K562 (cell line): Measurements from ENCODE around the gene TK1. TPM values are rescaled to one million over a fixed set of nuclear protein-coding genes. Genes with fewer than 3 reads are reported as not detected.

Experiments used
- DEAF1 ChIP-seq: fragments of 450-650 bp; formaldehyde crosslinking; IDR thresholded peaks from 2 replicates; pipeline ENCODE4 v1.4.0; 2020; ENCODE audit warnings: mild to moderate bottlenecking, moderate library complexity
- E2F6 ChIP-seq, 2 experiments: IDR thresholded peaks; 2 replicates each; pipeline ENCODE4 v1.6.1; 2011; ENCODE audit warnings: borderline replicate concordance in 1 of 2, control low read depth in 1 of 2, low read depth in 1 of 2, low read length in 1 of 2, mild to moderate bottlenecking in 1 of 2, mixed read lengths in 1 of 2, moderate library complexity in 1 of 2; ENCODE audit not compliant: insufficient read depth in 1 of 2, insufficient read length in 1 of 2, poor library complexity in 1 of 2, severe bottlenecking in 1 of 2; ENCODE audit errors: extremely low read depth in 1 of 2
- LARP7 ChIP-seq: fragments of 450-650 bp; IDR thresholded peaks from 2 replicates; pipeline ENCODE4 v1.6.1; 2016
- MXI1 ChIP-seq: IDR thresholded peaks from 2 replicates; pipeline ENCODE4 v1.6.1; 2011; ENCODE audit warnings: low read depth, mild to moderate bottlenecking, improper control_type of control experiment, low read length
- POLR3G ChIP-seq: IDR thresholded peaks from 2 replicates; pipeline ENCODE4 v1.6.1; 2011; ENCODE audit not compliant: insufficient read length, insufficient replicate concordance; ENCODE audit errors: extremely low read depth
- ZBTB49 ChIP-seq: sonication (generic); formaldehyde crosslinking; IDR thresholded peaks from 2 replicates; pipeline ENCODE4 v1.8.0; 2022; ENCODE audit warnings: missing genetic modification reagents, mild to moderate bottlenecking, borderline replicate concordance
- ZBTB7A ChIP-seq: IDR thresholded peaks from 2 replicates; pipeline ENCODE4 v1.6.1; 2011; ENCODE audit warnings: low read depth, mild to moderate bottlenecking, low read length, moderate library complexity, borderline replicate concordance; ENCODE audit not compliant: control insufficient read depth
- ZFX ChIP-seq: sonication (generic); formaldehyde crosslinking; IDR thresholded peaks from 2 replicates; pipeline ENCODE4 v1.8.0; 2022; ENCODE audit warnings: mild to moderate bottlenecking, missing genetic modification reagents, moderate library complexity
- ZHX1 ChIP-seq: fragments of 150-350 bp; conservative IDR thresholded peaks from 2 replicates; pipeline ENCODE4 v1.6.1; 2014; ENCODE audit warnings: low read length
- ZNF277 ChIP-seq: fragments of 250-450 bp; sonication (Bioruptor Pico); IDR thresholded peaks from 2 replicates; pipeline ENCODE4 v1.8.0; 2022; ENCODE audit warnings: inconsistent platforms, mild to moderate bottlenecking, moderate library complexity, borderline replicate concordance
- ZNF398 ChIP-seq: fragments of 250-450 bp; sonication (Bioruptor Pico); IDR thresholded peaks from 2 replicates; pipeline ENCODE4 v1.8.0; 2021; ENCODE audit warnings: moderate library complexity, mild to moderate bottlenecking, inconsistent platforms
- ZNF586 ChIP-seq: fragments of 450-650 bp; formaldehyde crosslinking; conservative IDR thresholded peaks from 2 replicates; pipeline ENCODE4 v1.4.0; 2020; ENCODE audit warnings: mild to moderate bottlenecking, moderate library complexity
- ZNF668 ChIP-seq: fragments of 250-450 bp; sonication (Bioruptor Pico); IDR thresholded peaks from 2 replicates; pipeline ENCODE4 v1.8.0; 2022; ENCODE audit warnings: mild to moderate bottlenecking, inconsistent platforms
- polyA plus RNA-seq, 8 experiments: library from polyadenylated mRNA; depleted of rRNA in 4 of 8; stranded (reverse) in 5 of 8; unstranded in 3 of 8; fragments of >200 nt; fragmentation: Nextera tagmentation in 2 of 8; fragmentation: Illumina TruSeq in 1 of 8; extraction: Ambion mirVana in 2 of 8; extraction: Trizol in 1 of 8; gene quantifications; 2 replicates each; pipeline versions ENCODE4 v1.2.1 to v1.2.3, GENCODE V29; 2011 to 2014; ENCODE audit warnings: inconsistent platforms in 1 of 8, missing spikeins in 1 of 8
- total RNA-seq, 7 experiments: library from RNA; depleted of rRNA in 6 of 7; stranded (reverse); fragments of >200 nt in 6 of 7; fragmentation: Illumina TruSeq in 2 of 7; extraction: Trizol in 2 of 7; gene quantifications; 2 replicates each; pipeline versions ENCODE4 v1.2.1 to v1.2.3, GENCODE V29; 2011 to 2021; ENCODE audit warnings: low replicate concordance in 1 of 7

Gene TK1
- total and polyA plus RNA-seq, 9 of the 15 experiments (the other 6 are each of a cell fraction or from before 2014, with no cell fraction given) = 8.4 to 280 (median 103) TPM

- TF ChIP-seq E2F6 (IDR thresholded peaks at IDR 0.05; ENCODE audit: borderline replicate concordance in 1 of 2, extremely low read depth in 1 of 2, insufficient read depth in 1 of 2, insufficient read length in 1 of 2, low read depth in 1 of 2, low read length in 1 of 2, poor library complexity in 1 of 2, severe bottlenecking in 1 of 2) = peak in 1 of 2 experiments; percentile 39
- 0 out of 2 replicates have a peak, but pooled peaks have one; percentile 16 for TF ChIP-seq ZBTB7A
- TF ChIP-seq ZBTB49 = no peak
- TF ChIP-seq ZNF398 (CRISPR knock-in tag) = no peak
- no peak for TF ChIP-seq LARP7
- TF ChIP-seq DEAF1 (CRISPR knock-in tag) = no peak
- peak; percentile 38 for TF ChIP-seq ZFX (CRISPR knock-in tag)
- no peak for TF ChIP-seq ZNF586 (CRISPR knock-in tag)
- TF ChIP-seq ZHX1 = no peak
- TF ChIP-seq ZNF277 (CRISPR knock-in tag) = no peak
- TF ChIP-seq ZNF668 = no peak
- no peak for TF ChIP-seq MXI1
- TF ChIP-seq POLR3G = no peak
Observed at GRCh38 chr17:78141437-78142118, 45.3 kb downstream of the TK1 start (continued).
